GM19328 (cell line): ENCODE measurements around the gene TPST2.

Experiments used
- ATAC-seq: cut with Tn5 transposase; IDR thresholded peaks from one replicate; pipeline ENCODE4 v1.9.1; 2021; ENCODE audit warnings: mild to moderate bottlenecking, moderate library complexity; ENCODE audit not compliant: unreplicated experiment

The TPST2 gene

GRCh38 chr22:26558248-26558895, 31.6 kb downstream of the TPST2 start:
- ATAC-seq, result no peak

- ATAC-seq, result no peak
Measured at GRCh38 chr22:26556904-26557303, 33.0 kb downstream of the TPST2 start.

GRCh38 chr22:26555478-26555877, 34.5 kb downstream of the TPST2 start:
- ATAC-seq, result no peak

DNA sequence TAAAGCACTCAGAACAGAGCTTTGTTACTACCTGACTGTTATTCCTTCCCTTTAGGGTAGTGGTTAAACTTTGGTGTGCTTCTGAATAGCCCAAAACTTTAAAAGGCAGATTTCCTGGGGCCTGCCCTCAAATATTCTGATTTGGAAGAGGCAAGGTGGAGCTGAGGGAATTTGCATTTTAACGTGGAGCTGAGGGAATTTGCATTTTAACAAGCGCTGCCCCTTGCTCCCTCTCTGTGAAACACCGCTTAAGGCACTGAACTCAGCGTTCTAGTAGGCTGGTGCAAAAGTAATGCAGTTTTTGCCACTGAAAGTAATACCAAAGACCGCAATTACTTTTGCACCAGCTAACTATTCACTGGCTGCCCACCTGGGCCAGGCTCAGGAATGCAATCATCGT, 35.0 kb downstream of the TPST2 start:
- ATAC-seq, result no peak

GRCh38 chr22:26553056-26553752, 36.7 kb downstream of the TPST2 start:
- ATAC-seq, result no peak

- no peak for ATAC-seq
Measured at GRCh38 chr22:26552466-26552865, 37.5 kb downstream of the TPST2 start.

GRCh38 chr22:26551568-26551967, 38.4 kb downstream of the TPST2 start:
- ATAC-seq, result no peak

DNA sequence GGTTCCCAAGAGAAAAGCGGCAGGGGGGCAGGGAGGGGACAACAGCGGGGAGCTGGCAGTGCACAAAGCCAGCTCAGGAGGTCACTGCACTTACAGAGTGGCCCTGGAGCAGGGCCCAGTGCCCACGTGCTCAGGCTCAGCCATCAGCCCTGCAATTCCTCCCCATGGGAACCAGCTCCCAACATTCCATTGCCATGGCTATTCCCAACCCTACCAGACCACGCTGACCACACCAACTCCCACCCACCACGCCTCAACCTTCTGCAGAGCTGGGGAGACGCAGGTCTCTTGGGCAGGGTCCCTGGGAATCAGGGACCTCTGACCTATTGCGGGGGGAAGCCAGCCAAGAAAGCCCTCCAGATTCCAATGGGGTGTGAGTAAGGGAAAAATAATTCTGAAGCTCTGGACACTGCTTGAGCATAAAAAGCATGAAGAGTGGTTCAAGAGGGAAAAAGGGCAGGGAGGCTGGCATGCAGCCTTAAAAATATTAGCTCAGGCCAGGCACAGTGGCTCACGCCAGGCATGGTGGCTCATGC, 39.4 kb downstream of the TPST2 start:
- no peak for ATAC-seq

DNA sequence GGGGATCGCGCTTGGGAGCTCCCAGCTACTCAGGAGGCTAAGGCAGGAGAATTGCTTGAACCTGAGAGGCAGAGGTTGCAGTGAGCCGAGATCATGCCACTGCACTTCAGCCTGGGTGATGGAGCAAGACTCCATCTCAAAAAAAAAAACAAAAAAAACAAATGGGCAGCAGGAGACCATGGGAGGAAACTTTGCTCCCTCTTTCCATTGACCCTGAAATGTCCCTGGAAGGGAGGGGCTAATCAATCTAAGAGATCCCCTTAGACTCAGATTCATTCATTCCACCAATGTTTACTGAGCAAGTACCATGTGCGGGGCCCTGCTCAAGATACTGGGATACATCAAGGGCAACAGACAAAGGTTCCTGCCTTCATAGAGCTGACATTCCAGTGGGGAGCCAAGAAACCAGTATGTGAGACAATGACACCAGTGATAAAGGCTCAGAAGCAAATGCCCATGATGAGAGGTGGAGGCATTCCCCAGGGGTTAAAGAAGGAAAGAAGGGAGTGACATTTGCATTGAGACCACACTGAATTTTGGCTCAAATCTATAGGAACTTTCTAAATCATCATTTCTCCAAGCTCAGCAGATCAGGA, 39.9 kb downstream of the TPST2 start:
- ATAC-seq, result no peak

- ATAC-seq, result no peak
Measured at GRCh38 chr22:26548984-26549383, 40.9 kb downstream of the TPST2 start.

- no peak for ATAC-seq
Measured at GRCh38 chr22:26548303-26548702, 41.6 kb downstream of the TPST2 start.

GRCh38 chr22:26547837-26548236, 42.1 kb downstream of the TPST2 start:
- no peak for ATAC-seq

GRCh38 chr22:26547426-26547825, 42.5 kb downstream of the TPST2 start:
- no peak for ATAC-seq

GRCh38 chr22:26546282-26546681, 43.6 kb downstream of the TPST2 start:
- no peak for ATAC-seq

- ATAC-seq, result no peak
Measured at GRCh38 chr22:26545827-26546226, 44.1 kb downstream of the TPST2 start.

GRCh38 chr22:26545385-26545784, 44.5 kb downstream of the TPST2 start:
- no peak for ATAC-seq

- no peak for ATAC-seq
Measured at GRCh38 chr22:26544489-26544888, 45.4 kb downstream of the TPST2 start.

- no peak for ATAC-seq
Measured at GRCh38 chr22:26542831-26543230, 47.1 kb downstream of the TPST2 start.

- no peak for ATAC-seq
Measured at GRCh38 chr22:26541167-26541819, 48.6 kb downstream of the TPST2 start.

GRCh38 chr22:26540119-26540518, 49.8 kb downstream of the TPST2 start:
- ATAC-seq, result no peak

- ATAC-seq, result no peak
Measured at GRCh38 chr22:26536762-26537134, 53.2 kb downstream of the TPST2 start.
